ENCODE measurements around the gene COMTD1. TPM values are rescaled to one million over a fixed set of nuclear protein-coding genes. Genes with fewer than 3 reads are reported as not detected.
"Not testable (repeated sequence)": the region's sequence is repeated elsewhere in the genome, so short reads cannot be mapped to it uniquely, and the experiment has no call there.

Gene COMTD1
- total RNA-seq, 3 donors from 2014 or later (not counting 1 experiment from before 2014, with no cell fraction given): 19.9 to 25.1 (median 20.1) TPM

DNA sequence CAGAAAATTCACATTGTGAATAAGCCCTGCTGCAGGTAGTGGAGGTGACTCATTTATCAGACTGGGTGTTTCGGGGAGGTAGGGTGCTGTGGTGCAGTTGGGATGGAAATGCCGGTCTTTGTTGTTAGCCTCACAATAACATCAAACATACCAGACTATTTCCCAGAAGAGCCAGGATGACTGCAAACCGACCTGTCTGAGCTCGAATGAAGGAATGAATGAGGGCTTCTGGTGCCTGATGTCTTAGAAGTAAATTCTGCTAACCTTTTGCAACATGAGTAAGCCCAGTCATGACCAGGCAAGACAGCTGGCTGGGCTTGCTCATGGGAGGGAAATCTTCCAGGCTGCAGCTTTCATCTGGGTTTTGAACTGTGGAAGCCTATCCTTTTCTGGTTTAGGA is 27.6 kb downstream of the COMTD1 start:
- no peaks in the 10 kb centered on the region for H3K27me3 Mint-ChIP-seq (ENCODE audit: low read depth in 2 of 2)
- TF ChIP-seq, protein P1, sequence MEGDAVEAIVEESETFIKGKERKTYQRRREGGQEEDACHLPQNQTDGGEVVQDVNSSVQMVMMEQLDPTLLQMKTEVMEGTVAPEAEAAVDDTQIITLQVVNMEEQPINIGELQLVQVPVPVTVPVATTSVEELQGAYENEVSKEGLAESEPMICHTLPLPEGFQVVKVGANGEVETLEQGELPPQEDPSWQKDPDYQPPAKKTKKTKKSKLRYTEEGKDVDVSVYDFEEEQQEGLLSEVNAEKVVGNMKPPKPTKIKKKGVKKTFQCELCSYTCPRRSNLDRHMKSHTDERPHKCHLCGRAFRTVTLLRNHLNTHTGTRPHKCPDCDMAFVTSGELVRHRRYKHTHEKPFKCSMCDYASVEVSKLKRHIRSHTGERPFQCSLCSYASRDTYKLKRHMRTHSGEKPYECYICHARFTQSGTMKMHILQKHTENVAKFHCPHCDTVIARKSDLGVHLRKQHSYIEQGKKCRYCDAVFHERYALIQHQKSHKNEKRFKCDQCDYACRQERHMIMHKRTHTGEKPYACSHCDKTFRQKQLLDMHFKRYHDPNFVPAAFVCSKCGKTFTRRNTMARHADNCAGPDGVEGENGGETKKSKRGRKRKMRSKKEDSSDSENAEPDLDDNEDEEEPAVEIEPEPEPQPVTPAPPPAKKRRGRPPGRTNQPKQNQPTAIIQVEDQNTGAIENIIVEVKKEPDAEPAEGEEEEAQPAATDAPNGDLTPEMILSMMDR (IDR thresholded peaks at IDR 0.05): no peak
- intact Hi-C loops (cut with micrococcal nuclease): no loop called here
- Histone ChIP-seq H3K36me3 (ENCODE audit: control insufficient read depth, insufficient read depth, low read length) (peaks cover 9% of the 10 kb centered on the region), H3K4me3 (ENCODE audit: low read length) (no peak overlapping the region), H3K4me1 (ENCODE audit: control insufficient read depth, insufficient read depth, low read length) (peaks cover 18% of the 10 kb centered on the region), H3K27ac (ENCODE audit: low read length) (no peak overlapping the region), H3K27me3 (ENCODE audit: control insufficient read depth, insufficient read depth, low read length) (no peaks in the 10 kb centered on the region), H3K9me3 (ENCODE audit: control insufficient read depth, insufficient read depth, low read length) (no peaks in the 10 kb centered on the region)
- 91% methylated on average over 2 of the region's 4 CpGs for WGBS (ENCODE audit: insufficient coverage)
- DNase-seq (no peak), ATAC-seq (no peak)
- H3K9me3 Mint-ChIP-seq: no peaks in the 10 kb centered on the region
- H3K4me1 Mint-ChIP-seq: peaks cover 16 to 24% of the 10 kb centered on the region in 2 donors
- H3K4me3 Mint-ChIP-seq: peak overlapping the region; percentile 49
- peak overlapping the region; percentile 31 to 56 for H3K27ac Mint-ChIP-seq
- no peaks in the 10 kb centered on the region for H3K36me3 Mint-ChIP-seq

DNA sequence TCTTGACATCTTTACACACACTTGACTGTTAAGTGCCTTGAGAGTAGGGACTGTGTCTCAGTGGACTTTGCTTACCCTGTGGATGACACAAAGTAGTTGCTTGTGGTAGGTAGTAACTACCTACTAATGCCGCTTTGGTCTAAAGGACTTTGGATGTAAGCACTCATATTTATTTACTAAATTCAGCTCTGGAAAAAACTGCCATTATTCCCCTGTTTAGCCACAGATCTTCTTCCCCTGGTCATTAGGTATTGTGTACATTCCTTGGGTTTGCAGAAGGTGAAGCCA is 28.0 kb downstream of the COMTD1 start:
- H3K4me3 ChIP-seq (ENCODE audit: low read length): no peak overlapping the region
- WGBS (ENCODE audit: insufficient coverage): no CpG with 5 or more reads among the region's 1 CpG
- H3K36me3 ChIP-seq (ENCODE audit: control insufficient read depth, insufficient read depth, low read length): peaks cover 6% of the 10 kb centered on the region
- H3K27me3 Mint-ChIP-seq (ENCODE audit: low read depth in 2 of 2): no peaks in the 10 kb centered on the region
- intact Hi-C loops (cut with micrococcal nuclease): no loop called here
- H3K4me1 Mint-ChIP-seq: peaks cover 16 to 23% of the 10 kb centered on the region in 2 donors
- H3K27me3 ChIP-seq (ENCODE audit: control insufficient read depth, insufficient read depth, low read length): no peaks in the 10 kb centered on the region
- no peak for ATAC-seq
- H3K27ac ChIP-seq (ENCODE audit: low read length): no peak overlapping the region
- DNase-seq: no peak
- peak overlapping the region in 1 of 2 donors; percentile 56 for H3K27ac Mint-ChIP-seq
- TF ChIP-seq, protein P1 (IDR thresholded peaks at IDR 0.05): no peak
- no peaks in the 10 kb centered on the region for H3K9me3 Mint-ChIP-seq
- H3K9me3 ChIP-seq (ENCODE audit: control insufficient read depth, insufficient read depth, low read length): no peaks in the 10 kb centered on the region
- H3K4me1 ChIP-seq (ENCODE audit: control insufficient read depth, insufficient read depth, low read length): peaks cover 18% of the 10 kb centered on the region
- no peaks in the 10 kb centered on the region for H3K36me3 Mint-ChIP-seq
- H3K4me3 Mint-ChIP-seq: peak overlapping the region; percentile 49

GRCh38 chr10:75207079-75207856 is 28.5 kb downstream of the COMTD1 start:
- no peak overlapping the region for H3K4me3 Mint-ChIP-seq
- DNase-seq (no peak), ATAC-seq (no peak)
- H3K4me3 ChIP-seq (ENCODE audit: low read length): no peak overlapping the region
- peaks cover under 1% of the 10 kb centered on the region for H3K36me3 ChIP-seq (ENCODE audit: control insufficient read depth, insufficient read depth, low read length)
- H3K27ac Mint-ChIP-seq: no peak overlapping the region
- no peaks in the 10 kb centered on the region for H3K9me3 ChIP-seq (ENCODE audit: control insufficient read depth, insufficient read depth, low read length)
- H3K9me3 Mint-ChIP-seq: no peaks in the 10 kb centered on the region
- H3K36me3 Mint-ChIP-seq: no peaks in the 10 kb centered on the region
- no peak overlapping the region for H3K27ac ChIP-seq (ENCODE audit: low read length)
- peaks cover 18% of the 10 kb centered on the region in 2 donors for H3K4me1 Mint-ChIP-seq
- H3K27me3 ChIP-seq (ENCODE audit: control insufficient read depth, insufficient read depth, low read length): no peaks in the 10 kb centered on the region
- TF ChIP-seq, protein P1 (IDR thresholded peaks at IDR 0.05): no peak
- H3K4me1 ChIP-seq (ENCODE audit: control insufficient read depth, insufficient read depth, low read length): peaks cover 15% of the 10 kb centered on the region
- 81% methylated on average over 13 of the region's 13 CpGs for whole genome bisulfite sequencing (ENCODE audit: insufficient coverage)
- H3K27me3 Mint-ChIP-seq (ENCODE audit: low read depth in 2 of 2): no peaks in the 10 kb centered on the region
- intact Hi-C loops (cut with micrococcal nuclease): no loop called here

- H3K27me3 Mint-ChIP-seq (ENCODE audit: low read depth in 2 of 2); H3K27me3 ChIP-seq (ENCODE audit: control insufficient read depth, insufficient read depth, low read length); H3K9me3 ChIP-seq (ENCODE audit: control insufficient read depth, insufficient read depth, low read length); H3K36me3 Mint-ChIP-seq; H3K27ac ChIP-seq (ENCODE audit: low read length); H3K4me3 Mint-ChIP-seq; DNase-seq; ATAC-seq; H3K27ac Mint-ChIP-seq; H3K9me3 Mint-ChIP-seq; H3K36me3 ChIP-seq (ENCODE audit: control insufficient read depth, insufficient read depth, low read length); H3K4me3 ChIP-seq (ENCODE audit: low read length); intact Hi-C loops (cut with micrococcal nuclease): not testable (repeated sequence)
- 95% methylated on average over 14 of the region's 14 CpGs for WGBS (ENCODE audit: insufficient coverage)
- H3K4me1 Mint-ChIP-seq: peaks cover 12 to 20% of the 10 kb centered on the region in 2 donors
- peaks cover 13% of the 10 kb centered on the region for H3K4me1 ChIP-seq (ENCODE audit: control insufficient read depth, insufficient read depth, low read length)
These were observed 29.1 kb downstream of the COMTD1 start for GRCh38 chr10:75206638-75207037.

All from natural killer cell (primary cell).